Loucy (cell line): ENCODE data around the gene AEBP2.

Experiments used
- H2AFZ ChIP-seq: fragments of 200-600 bp; sonication (generic); 2 replicates; pipeline ENCODE4 v1.6.0; 2016; ENCODE audit warnings: antibody characterized with exemption, mild to moderate bottlenecking, low read length, moderate library complexity
- H3F3A ChIP-seq: fragments of 200-600 bp; 2 replicates; pipeline ENCODE4 v1.6.0; 2016; ENCODE audit warnings: antibody characterized with exemption, low read depth, mild to moderate bottlenecking
- H3K27me3 ChIP-seq: fragments of 200-600 bp; sonication (generic); 2 replicates; pipeline ENCODE4 v1.6.1; 2014; ENCODE audit warnings: low read length, mild to moderate bottlenecking; ENCODE audit not compliant: insufficient read depth, poor library complexity, severe bottlenecking
- H3K36me3 ChIP-seq: fragments of 200-600 bp; sonication (generic); 2 replicates; pipeline ENCODE4 v1.6.1; 2016; ENCODE audit warnings: low read length; ENCODE audit not compliant: insufficient read depth
- H3K4me1 ChIP-seq: fragments of 200-600 bp; sonication (generic); 2 replicates; pipeline ENCODE4 v1.5.1; 2014; ENCODE audit warnings: low read length, mild to moderate bottlenecking; ENCODE audit not compliant: insufficient read depth, poor library complexity, severe bottlenecking
- H3K4me2 ChIP-seq: fragments of 200-600 bp; sonication (generic); 2 replicates; pipeline ENCODE4 v1.6.0; 2014; ENCODE audit warnings: antibody characterized with exemption, low read length, low read depth, mild to moderate bottlenecking; ENCODE audit not compliant: poor library complexity, severe bottlenecking
- H3K4me3 ChIP-seq: fragments of 200-600 bp; sonication (generic); 2 replicates; pipeline ENCODE4 v1.5.1; 2014; ENCODE audit warnings: low read length, mild to moderate bottlenecking, mixed read lengths; ENCODE audit not compliant: poor library complexity, severe bottlenecking
- H3K79me2 ChIP-seq: fragments of 200-600 bp; sonication (generic); 2 replicates; pipeline ENCODE4 v1.6.1; 2014; ENCODE audit warnings: low read length; ENCODE audit not compliant: insufficient read depth
- H3K9ac ChIP-seq: fragments of 200-600 bp; sonication (generic); 2 replicates; pipeline ENCODE4 v1.6.0; 2014; ENCODE audit warnings: mild to moderate bottlenecking, low read depth, low read length, moderate library complexity; ENCODE audit not compliant: poor library complexity, severe bottlenecking
- H3K9me2 ChIP-seq: fragments of 200-600 bp; sonication (generic); replicated peaks from 2 replicates; pipeline ENCODE4 v1.6.1; 2016; ENCODE audit warnings: low read depth, low read length, mixed read lengths
- H3K9me3 ChIP-seq: fragments of 200-600 bp; sonication (generic); 2 replicates; pipeline ENCODE4 v1.6.1; 2014; ENCODE audit warnings: mild to moderate bottlenecking, antibody characterized with exemption, low read length, low read depth; ENCODE audit not compliant: insufficient read depth
- H4K20me1 ChIP-seq: fragments of 200-600 bp; sonication (generic); 2 replicates; pipeline ENCODE4 v1.6.0; 2014; ENCODE audit warnings: antibody characterized with exemption, low read length, mild to moderate bottlenecking; ENCODE audit not compliant: insufficient read depth, poor library complexity, severe bottlenecking
- CTCF ChIP-seq: fragments of 200-600 bp; sonication (generic); conservative IDR thresholded peaks from 2 replicates; pipeline ENCODE4 v1.5.1; 2014; ENCODE audit warnings: mild to moderate bottlenecking, antibody characterized with exemption, low read length
- EZH2phosphoT487 ChIP-seq: fragments of 200-600 bp; IDR thresholded peaks from 2 replicates; pipeline ENCODE4 v1.6.1; 2018; ENCODE audit warnings: antibody characterized with exemption, mild to moderate bottlenecking, moderate library complexity, borderline replicate concordance

Gene AEBP2

GRCh38 chr12:19456176-19456575 is 16.9 kb downstream of the AEBP2 start:
- Histone ChIP-seq H3K79me2 (peaks cover 100% of the 10 kb centered on the region), H4K20me1 (peaks cover 94% of the 10 kb centered on the region), H2AFZ (no peak overlapping the region), H3K4me2 (no peak overlapping the region), H3K4me1 (peaks cover 4% of the 10 kb centered on the region), H3K9me3 (no peaks in the 10 kb centered on the region), H3K27me3 (no peaks in the 10 kb centered on the region), H3K9me2 (no peaks in the 10 kb centered on the region), H3K4me3 (no peak overlapping the region), H3K9ac (no peak overlapping the region), H3K36me3 (peaks cover 19% of the 10 kb centered on the region; the same call in 1 of the 2 replicates), H3F3A (no peaks in the 10 kb centered on the region)
- TF ChIP-seq CTCF: no peak
- no peak for TF ChIP-seq EZH2phosphoT487

- no peak overlapping the region for H3K4me2 ChIP-seq
- H3F3A ChIP-seq: no peaks in the 10 kb centered on the region
- peaks cover 22% of the 10 kb centered on the region; the same call in 1 of the 2 replicates for H3K36me3 ChIP-seq
- no peak overlapping the region for H3K9ac ChIP-seq
- H2AFZ ChIP-seq: no peak overlapping the region
- H3K79me2 ChIP-seq: peaks cover 100% of the 10 kb centered on the region
- H3K4me3 ChIP-seq: no peak overlapping the region
- H3K9me3 ChIP-seq: no peaks in the 10 kb centered on the region
- no peak for TF ChIP-seq CTCF
- TF ChIP-seq EZH2phosphoT487: no peak
- no peaks in the 10 kb centered on the region for H3K9me2 ChIP-seq
- peaks cover 95% of the 10 kb centered on the region for H4K20me1 ChIP-seq
- no peaks in the 10 kb centered on the region for H3K4me1 ChIP-seq
- H3K27me3 ChIP-seq: no peaks in the 10 kb centered on the region
Observed at GRCh38 chr12:19457561-19457960, 18.3 kb downstream of the AEBP2 start.

GRCh38 chr12:19458733-19459132 is 19.4 kb downstream of the AEBP2 start:
- Histone ChIP-seq H4K20me1 (peaks cover 96% of the 10 kb centered on the region), H3K4me3 (no peak overlapping the region), H3K9me3 (no peaks in the 10 kb centered on the region), H3K36me3 (peaks cover 33% of the 10 kb centered on the region), H3F3A (no peaks in the 10 kb centered on the region), H3K4me1 (no peaks in the 10 kb centered on the region), H2AFZ (no peak overlapping the region), H3K27me3 (no peaks in the 10 kb centered on the region), H3K9ac (no peak overlapping the region), H3K4me2 (no peak overlapping the region), H3K79me2 (peaks cover 100% of the 10 kb centered on the region), H3K9me2 (no peaks in the 10 kb centered on the region)
- TF ChIP-seq EZH2phosphoT487 (no peak), CTCF (no peak)
